Measurements from ENCODE around the gene CALHM6. TPM values are rescaled to one million over a fixed set of nuclear protein-coding genes. Genes with fewer than 3 reads are reported as not detected.

The CALHM6 gene
- total and polyA plus RNA-seq, 10 of the 15 experiments (the other 5 are each of a cell fraction or from before 2014, with no cell fraction given) = 0.15 to 3.4 (median 1.3) TPM

DNA sequence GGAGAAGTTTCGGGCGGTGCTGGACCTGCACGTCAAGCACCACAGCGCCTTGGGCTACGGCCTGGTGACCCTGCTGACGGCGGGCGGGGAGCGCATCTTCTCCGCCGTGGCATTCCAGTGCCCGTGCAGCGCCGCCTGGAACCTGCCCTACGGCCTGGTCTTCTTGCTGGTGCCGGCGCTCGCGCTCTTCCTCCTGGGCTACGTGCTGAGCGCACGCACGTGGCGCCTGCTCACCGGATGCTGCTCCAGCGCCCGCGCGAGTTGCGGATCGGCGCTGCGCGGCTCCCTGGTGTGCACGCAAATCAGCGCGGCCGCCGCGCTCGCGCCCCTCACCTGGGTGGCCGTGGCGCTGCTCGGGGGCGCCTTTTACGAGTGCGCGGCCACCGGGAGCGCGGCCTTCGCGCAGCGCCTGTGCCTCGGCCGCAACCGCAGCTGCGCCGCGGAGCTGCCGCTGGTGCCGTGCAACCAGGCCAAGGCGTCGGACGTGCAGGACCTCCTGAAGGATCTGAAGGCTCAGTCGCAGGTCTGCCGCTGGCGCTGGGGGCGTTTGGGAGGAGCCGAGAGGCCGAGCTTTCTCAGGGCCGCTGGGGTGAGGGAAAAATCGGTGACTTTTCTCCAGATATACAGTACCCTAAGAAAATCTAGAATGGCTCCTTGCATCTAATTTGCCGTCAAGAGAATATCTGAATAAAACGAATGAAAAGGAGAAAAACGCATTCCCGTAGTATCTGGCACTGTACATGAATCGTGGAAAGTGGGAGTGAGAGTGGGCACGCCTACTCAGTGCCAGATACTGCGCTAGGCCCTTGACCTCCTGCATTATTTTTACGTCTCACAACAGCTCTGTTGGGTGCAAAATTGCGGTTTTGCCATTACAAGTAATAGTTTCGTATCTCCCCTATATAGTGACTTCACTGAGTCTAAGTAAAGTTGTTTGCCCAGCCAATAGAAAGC lies 1.0 kb downstream of the CALHM6 start (continued):
- TF ChIP-seq, protein P1, sequence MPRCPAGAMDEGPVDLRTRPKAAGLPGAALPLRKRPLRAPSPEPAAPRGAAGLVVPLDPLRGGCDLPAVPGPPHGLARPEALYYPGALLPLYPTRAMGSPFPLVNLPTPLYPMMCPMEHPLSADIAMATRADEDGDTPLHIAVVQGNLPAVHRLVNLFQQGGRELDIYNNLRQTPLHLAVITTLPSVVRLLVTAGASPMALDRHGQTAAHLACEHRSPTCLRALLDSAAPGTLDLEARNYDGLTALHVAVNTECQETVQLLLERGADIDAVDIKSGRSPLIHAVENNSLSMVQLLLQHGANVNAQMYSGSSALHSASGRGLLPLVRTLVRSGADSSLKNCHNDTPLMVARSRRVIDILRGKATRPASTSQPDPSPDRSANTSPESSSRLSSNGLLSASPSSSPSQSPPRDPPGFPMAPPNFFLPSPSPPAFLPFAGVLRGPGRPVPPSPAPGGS (IDR thresholded peaks at IDR 0.05; ENCODE audit: borderline replicate concordance, insufficient read depth, low read depth, low read length, poor library complexity, severe bottlenecking) = no peak
- no peak for TF ChIP-seq SP1 (IDR thresholded peaks at IDR 0.05; ENCODE audit: low read depth, low read length)
- TF ChIP-seq HDGF (IDR thresholded peaks at IDR 0.05) = no peak
- TF ChIP-seq TCF7 (IDR thresholded peaks at IDR 0.05; ENCODE audit: borderline replicate concordance) = no peak
- no peak for TF ChIP-seq EP300 (IDR thresholded peaks at IDR 0.05; ENCODE audit: borderline replicate concordance in 1 of 2, control insufficient read depth in 1 of 2, low read depth in 2 of 2, low read length in 2 of 2)
- TF ChIP-seq, protein P2, sequence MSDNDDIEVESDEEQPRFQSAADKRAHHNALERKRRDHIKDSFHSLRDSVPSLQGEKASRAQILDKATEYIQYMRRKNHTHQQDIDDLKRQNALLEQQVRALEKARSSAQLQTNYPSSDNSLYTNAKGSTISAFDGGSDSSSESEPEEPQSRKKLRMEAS (IDR thresholded peaks at IDR 0.05; ENCODE audit: low read depth, low read length) = peak; percentile 96
- TF ChIP-seq RBBP5 (conservative IDR thresholded peaks at IDR 0.05) = no peak
- no peak for TF ChIP-seq SIN3A (IDR thresholded peaks at IDR 0.05; ENCODE audit: low read depth, low read length)
- no peak for TF ChIP-seq WRNIP1 (IDR thresholded peaks at IDR 0.05; ENCODE audit: borderline replicate concordance, low read depth, low read length)
- no peak for TF ChIP-seq JUND (IDR thresholded peaks at IDR 0.05; ENCODE audit: low read depth, low read length)
- TF ChIP-seq MYB (IDR thresholded peaks at IDR 0.05; ENCODE audit: borderline replicate concordance, low read depth, low read length) = no peak
- no peak for TF ChIP-seq FOXK2 (IDR thresholded peaks at IDR 0.05)
- TF ChIP-seq ZNF24 (IDR thresholded peaks at IDR 0.05) = 0 out of 2 replicates have a peak, but pooled peaks have one; percentile 27
- no peak for TF ChIP-seq NR2C1 (IDR thresholded peaks at IDR 0.05)
- no peak for TF ChIP-seq MTA3 (IDR thresholded peaks at IDR 0.05; ENCODE audit: borderline replicate concordance, low read length)
- TF ChIP-seq, protein P3, sequence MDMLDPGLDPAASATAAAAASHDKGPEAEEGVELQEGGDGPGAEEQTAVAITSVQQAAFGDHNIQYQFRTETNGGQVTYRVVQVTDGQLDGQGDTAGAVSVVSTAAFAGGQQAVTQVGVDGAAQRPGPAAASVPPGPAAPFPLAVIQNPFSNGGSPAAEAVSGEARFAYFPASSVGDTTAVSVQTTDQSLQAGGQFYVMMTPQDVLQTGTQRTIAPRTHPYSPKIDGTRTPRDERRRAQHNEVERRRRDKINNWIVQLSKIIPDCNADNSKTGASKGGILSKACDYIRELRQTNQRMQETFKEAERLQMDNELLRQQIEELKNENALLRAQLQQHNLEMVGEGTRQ (IDR thresholded peaks at IDR 0.05; ENCODE audit: borderline replicate concordance, low read depth, low read length) = no peak
- no peak for TF ChIP-seq CHD1 (IDR thresholded peaks at IDR 0.05; ENCODE audit: low read depth, low read length)
- TF ChIP-seq SREBF1 (IDR thresholded peaks at IDR 0.05; ENCODE audit: low read length) = no peak
- no peak for TF ChIP-seq SMAD1 (IDR thresholded peaks at IDR 0.05; ENCODE audit: low read depth, partially characterized antibody)
- no peak for TF ChIP-seq SUPT20H (IDR thresholded peaks at IDR 0.05; ENCODE audit: borderline replicate concordance, control insufficient read depth, low read depth, low read length)
- TF ChIP-seq, protein P4, sequence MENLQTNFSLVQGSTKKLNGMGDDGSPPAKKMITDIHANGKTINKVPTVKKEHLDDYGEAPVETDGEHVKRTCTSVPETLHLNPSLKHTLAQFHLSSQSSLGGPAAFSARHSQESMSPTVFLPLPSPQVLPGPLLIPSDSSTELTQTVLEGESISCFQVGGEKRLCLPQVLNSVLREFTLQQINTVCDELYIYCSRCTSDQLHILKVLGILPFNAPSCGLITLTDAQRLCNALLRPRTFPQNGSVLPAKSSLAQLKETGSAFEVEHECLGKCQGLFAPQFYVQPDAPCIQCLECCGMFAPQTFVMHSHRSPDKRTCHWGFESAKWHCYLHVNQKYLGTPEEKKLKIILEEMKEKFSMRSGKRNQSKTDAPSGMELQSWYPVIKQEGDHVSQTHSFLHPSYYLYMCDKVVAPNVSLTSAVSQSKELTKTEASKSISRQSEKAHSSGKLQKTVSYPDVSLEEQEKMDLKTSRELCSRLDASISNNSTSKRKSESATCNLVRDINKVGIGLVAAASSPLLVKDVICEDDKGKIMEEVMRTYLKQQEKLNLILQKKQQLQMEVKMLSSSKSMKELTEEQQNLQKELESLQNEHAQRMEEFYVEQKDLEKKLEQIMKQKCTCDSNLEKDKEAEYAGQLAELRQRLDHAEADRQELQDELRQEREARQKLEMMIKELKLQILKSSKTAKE (IDR thresholded peaks at IDR 0.05; ENCODE audit: low read depth, poor library complexity, severe bottlenecking) = no peak
- TF ChIP-seq SIX5 (IDR thresholded peaks at IDR 0.05; ENCODE audit: low read depth, low read length, severe bottlenecking) = no peak
- TF ChIP-seq, protein P5, sequence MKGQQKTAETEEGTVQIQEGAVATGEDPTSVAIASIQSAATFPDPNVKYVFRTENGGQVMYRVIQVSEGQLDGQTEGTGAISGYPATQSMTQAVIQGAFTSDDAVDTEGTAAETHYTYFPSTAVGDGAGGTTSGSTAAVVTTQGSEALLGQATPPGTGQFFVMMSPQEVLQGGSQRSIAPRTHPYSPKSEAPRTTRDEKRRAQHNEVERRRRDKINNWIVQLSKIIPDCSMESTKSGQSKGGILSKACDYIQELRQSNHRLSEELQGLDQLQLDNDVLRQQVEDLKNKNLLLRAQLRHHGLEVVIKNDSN (IDR thresholded peaks at IDR 0.05; ENCODE audit: borderline replicate concordance, extremely low read length, insufficient read depth, low read depth, low read length) = no peak
- TF ChIP-seq PML (IDR thresholded peaks at IDR 0.05; ENCODE audit: low read length) = no peak

All from GM12878 (cell line).